ENCODE results near the gene APBA2.
A peak's percentile ranks its signal among the peaks of the same experiment; 100 is the strongest.
"Not testable (repeated sequence)": the region's sequence is repeated elsewhere in the genome, so short reads cannot be mapped to it uniquely, and the experiment has no call there.

Gene APBA2

GRCh38 chr15:28879551-28879950 is 6.2 kb upstream of the APBA2 start:
- DNase-seq, result no peak

- no peak for DNase-seq
Measured at GRCh38 chr15:28880680-28881079, 5.1 kb upstream of the APBA2 start.

DNA sequence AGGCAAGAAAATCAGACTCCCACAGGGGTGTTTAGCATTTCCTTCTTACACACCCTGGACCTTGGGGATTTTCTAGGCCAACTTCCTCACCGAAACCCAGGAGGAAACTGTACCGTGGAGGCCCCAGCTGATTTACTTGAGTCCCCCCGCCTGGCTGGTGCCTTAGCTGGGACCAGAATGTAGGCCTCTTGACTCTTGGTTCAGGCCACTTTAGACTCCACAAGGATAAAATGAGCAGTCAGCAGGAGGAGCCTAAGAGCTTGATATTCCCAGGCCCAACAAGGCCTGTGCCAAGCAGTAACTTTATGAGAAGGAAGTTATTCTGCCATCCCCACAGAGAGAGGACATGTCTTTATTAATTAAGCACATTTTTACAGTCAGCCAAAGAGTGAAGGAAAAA is 4.6 kb upstream of the APBA2 start:
- peak in 1 of 2 experiments; percentile 15 for DNase-seq

GRCh38 chr15:28881600-28881999 is 4.2 kb upstream of the APBA2 start:
- DNase-seq, result no peak

DNA sequence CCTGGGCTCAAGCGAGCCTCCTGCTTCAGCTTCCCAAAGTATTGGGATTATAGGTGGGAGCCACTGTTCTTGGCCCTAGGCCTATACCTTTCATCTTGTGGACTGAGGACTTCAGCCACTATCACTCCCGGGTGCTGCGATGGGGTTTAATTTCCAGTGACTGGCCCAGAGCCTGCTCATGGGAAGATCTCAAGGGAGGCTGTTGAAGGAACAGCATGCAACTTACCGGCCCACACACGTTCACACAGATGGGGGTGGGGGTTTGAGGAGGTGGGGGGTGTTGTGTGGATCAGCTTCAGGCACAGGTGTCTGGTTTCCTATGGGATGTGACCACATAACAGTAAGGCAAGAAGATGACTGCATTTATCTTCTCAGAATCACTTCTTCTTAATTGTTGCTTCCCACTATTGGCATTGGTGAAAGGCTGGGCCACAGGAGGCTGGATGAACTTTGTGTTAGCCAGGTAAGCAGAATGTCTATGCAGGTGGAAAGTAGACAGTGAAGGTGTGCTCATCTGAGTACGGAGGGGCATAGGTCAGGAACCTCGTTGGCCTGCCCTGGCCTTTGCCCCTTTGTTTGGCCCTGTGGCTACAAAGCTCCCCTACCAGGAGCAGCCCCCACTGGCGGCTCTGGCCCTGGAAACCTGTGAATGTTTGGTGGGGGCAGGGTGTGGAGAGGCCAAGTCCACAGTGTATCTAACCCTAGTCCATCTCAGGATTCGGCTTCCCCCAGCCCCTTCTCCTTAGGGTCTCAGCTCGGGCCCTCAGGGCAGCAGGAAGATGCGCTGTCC is 1.4 kb upstream of the APBA2 start:
- no peak for DNase-seq

- no peak for DNase-seq
Measured at GRCh38 chr15:28885128-28885629, 595 bp upstream of the APBA2 start.

DNA sequence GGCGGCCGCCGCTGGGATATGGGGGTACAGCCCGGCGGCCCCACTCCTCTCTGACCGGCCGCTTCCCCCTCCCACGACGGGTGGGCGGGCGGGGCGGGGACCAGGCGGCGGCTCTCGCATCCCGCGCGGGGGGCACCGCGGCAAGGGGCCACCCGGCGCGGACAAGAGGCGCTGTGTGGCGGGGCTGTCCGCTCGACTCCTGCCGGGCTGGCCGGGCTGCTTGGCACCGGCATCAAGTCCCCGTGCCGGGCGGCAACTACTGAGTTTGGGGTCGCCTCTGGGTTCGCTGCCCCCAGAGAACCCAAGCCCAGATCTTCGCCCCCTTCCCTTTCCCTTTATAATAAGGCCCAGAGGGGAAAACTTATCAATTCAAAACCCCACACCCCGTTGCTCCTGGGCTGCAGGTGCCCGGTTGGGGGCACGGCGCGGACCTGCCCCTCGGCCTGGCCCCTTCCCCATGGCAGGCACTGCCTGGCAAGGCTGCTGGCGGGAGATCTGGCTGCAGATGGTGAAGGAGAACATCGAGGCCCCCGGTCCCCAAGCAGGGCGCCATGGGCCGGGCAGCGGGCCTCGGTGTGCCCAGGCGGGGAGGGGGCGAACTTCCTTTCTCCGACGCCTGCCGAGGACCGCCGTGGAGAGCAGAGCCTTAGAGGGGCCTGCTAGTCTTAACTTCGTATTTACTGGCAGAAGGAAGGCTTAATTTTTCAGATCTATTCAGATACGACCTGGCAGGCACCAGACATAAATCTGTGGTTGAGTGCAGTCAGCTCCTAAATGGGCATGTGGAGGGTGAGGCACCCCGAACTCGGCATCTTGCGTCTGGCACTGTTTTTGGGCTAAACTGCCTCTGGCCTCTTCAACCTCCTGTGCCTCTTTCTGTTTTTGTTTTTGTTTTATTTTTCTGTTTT is 911 bp downstream of the APBA2 start:
- peak in 1 of 2 experiments; percentile 12 for DNase-seq

DNA sequence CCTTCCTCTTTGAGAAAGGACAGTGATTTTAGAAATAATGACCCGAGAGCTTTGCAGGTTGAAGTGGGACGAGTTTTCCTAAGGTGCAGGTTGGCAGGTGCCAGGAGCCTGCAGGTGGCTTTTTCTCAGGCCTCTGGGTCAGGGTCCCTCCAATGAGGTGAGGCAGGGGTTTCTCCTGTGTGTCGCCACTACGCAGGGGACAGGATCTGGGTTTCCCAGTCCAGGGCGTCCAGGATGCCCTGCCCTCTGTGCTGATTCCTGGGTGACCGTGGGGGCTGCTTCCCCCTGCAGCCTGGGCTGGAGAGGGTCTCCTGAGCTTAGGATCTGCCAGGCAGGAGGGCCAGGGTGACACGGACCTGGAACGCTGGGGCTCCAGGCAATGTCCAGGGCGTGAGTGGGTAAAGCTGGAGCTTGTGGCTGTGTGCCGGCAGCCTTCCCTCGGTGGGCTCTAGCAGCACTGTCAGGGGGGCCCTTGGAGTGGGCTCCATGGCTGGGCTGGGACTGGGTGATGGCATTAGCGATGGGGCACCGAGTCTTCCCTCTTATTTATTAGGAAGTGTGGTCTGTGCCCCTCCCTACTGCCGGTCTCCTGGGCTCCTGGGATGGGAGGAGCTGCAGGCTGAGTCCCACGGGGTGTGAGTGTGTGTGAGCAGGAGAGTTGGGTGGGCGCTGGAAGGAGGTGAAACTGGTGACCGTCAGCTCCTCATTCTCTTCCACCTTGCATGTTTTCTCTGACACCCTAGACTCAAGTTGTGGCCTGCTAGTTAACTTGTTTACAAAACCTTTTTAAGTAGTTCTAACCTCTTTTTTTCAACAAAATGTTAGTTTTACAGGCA is 1.8 kb downstream of the APBA2 start:
- peak in 1 of 2 experiments; percentile 37 for DNase-seq

DNA sequence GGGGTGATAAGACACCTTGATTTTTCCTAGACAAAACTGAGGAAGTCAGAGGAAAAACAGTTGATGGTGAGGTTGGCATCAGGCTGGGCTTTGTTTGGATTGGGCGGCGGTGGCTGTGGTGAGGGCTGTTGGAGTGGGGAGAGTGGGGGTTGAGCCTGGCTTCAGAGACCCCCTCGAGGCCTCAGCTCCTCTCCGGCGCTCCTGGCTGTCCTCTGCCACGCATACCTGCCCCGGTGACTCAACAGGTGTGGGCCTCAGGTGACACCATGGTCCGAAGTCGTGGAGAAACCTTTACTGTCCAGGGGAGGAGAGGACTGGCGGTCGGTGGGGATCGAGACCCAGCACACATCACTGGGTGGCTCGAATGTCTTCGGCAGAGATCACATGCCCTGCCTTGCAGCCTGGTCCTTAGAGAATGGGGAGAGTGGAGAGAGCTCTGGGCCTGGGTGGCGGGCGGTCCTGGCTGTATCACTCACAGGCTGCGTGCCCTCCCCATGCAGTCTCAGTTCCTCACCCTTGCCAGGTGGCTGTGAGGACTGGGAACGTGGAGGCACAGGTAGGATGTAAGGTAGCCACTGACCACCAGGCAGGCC is 2.6 kb downstream of the APBA2 start:
- DNase-seq, result peak in 1 of 2 experiments; percentile 26

GRCh38 chr15:28888900-28889299 is 3.1 kb downstream of the APBA2 start:
- DNase-seq, result peak; percentile 23 to 70

DNA sequence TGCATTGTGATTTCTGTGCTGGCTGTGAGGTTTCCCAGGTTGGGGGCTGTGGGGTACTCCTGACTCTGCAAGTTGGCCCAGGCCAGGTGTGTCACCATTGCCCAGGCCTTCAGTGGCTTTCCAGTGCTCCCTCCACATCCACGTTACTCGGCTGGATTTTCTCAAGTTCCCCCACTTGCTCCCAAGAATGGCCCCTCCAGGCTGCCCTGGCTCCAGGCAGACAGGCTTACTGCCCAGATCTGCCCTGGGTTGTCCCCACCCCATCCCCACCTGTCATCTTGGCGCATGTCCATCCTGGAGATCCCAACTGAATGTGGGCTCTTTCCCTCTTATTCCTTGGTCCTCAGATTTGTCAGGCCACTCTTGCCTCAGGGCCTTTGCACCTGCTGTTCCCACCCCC is 3.6 kb downstream of the APBA2 start:
- peak; percentile 7 to 76 for DNase-seq

- not testable (repeated sequence) for DNase-seq
Measured at GRCh38 chr15:28889871-28890270, 4.1 kb downstream of the APBA2 start.

DNA sequence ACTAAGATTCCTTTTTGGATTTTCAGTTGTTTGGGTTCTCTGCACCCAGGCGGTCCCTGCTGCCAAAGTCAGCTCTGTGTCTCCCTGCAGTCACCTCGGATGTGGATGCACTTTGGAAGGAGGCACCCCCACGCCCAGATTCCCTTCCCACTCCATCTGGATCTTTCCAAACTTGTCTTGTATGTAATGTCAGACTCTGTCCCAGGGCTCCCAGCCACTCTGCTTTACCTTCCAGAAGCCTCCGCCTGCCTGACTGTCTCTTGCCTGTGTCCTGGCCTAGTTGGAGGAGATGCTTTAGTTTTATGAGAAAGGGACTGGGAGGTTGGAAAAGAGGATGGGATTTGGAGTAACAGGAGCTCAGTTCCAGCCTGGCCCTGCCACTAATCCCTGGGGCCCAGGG is 4.5 kb downstream of the APBA2 start:
- DNase-seq, result not testable (repeated sequence)

- DNase-seq, result no peak
Measured at GRCh38 chr15:28890711-28891495, 5.1 kb downstream of the APBA2 start.

DNA sequence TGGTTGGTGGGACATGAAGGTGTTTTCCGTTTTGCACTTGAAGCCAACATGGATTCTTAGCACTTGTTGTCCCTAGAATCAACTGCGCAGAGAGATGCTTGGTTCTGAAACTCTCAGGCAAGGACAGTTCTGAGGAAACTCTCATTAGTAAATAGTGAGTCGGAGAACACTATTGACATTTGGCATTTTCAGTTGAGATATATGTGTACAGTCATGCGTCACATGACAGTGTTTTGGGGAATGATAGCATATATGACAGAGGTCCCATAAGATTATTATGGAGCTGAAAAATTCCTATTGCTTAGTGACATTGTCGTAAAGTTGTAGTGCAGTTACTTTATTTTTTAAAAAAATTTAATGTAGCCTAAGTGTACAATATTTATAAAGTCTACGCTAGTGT is 5.8 kb downstream of the APBA2 start:
- DNase-seq, result no peak

- DNase-seq, result peak; percentile 34 to 81
Measured at GRCh38 chr15:28892789-28893610, 7.2 kb downstream of the APBA2 start.

- DNase-seq, result no peak
Measured at GRCh38 chr15:28894631-28895030, 8.9 kb downstream of the APBA2 start.

DNA sequence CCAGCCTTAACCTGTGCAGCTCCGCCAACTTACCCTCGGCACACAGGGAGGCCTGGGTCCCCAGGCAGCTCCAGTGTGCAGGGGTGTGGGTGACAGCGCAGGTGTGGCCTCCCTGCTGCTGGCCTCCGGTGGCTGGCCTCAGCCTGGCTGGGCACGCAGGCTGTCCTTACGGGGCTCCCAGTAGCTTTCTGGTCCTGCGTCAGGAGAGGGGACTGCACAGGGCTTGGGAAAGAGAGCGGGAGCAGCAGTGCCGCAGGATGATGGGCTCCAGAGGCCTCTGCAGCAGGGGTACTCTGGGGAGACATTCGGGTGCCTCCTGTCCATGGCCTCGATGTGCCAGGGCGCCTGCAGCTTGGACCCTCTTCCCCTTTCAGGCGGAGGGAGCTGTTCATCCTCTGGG is 9.4 kb downstream of the APBA2 start:
- DNase-seq, result no peak

- DNase-seq, result no peak
Measured at GRCh38 chr15:28895566-28895965, 9.8 kb downstream of the APBA2 start.

- peak in 1 of 2 experiments; percentile 13 for DNase-seq
Measured at GRCh38 chr15:28896951-28897350, 11.2 kb downstream of the APBA2 start.

Measured in NCI-H446 (cell line).